Heart left ventricle (tissue), 16 donors: ENCODE results near the gene DOCK3. TPM values are rescaled to one million over a fixed set of nuclear protein-coding genes. Genes with fewer than 3 reads are reported as not detected.
"Not testable (repeated sequence)": the region's sequence is repeated elsewhere in the genome, so short reads cannot be mapped to it uniquely, and the experiment has no call there.

Experiments
- ATAC-seq, 4 donors: fragments of 200-7000 bp; cut with Tn5 transposase; one replicate each; pipeline ENCODE4 v1.9.1; 2020 to 2022; ENCODE audit warnings: moderate library complexity in 4 of 4, mild to moderate bottlenecking in 3 of 4, moderate number of reproducible peaks in 1 of 4
- DNase-seq, 5 donors: peaks; one replicate each; pipeline ENCODE4 v3.0.0-alpha.2; 2020
- H3K27ac ChIP-seq, 12 donors: fragments of 200-600 bp; sonication (generic) in 4 of 12; one replicate each; pipeline versions ENCODE4 v1.5.0 to v1.8.0; 2016 to 2022; ENCODE audit warnings: mild to moderate bottlenecking in 2 of 12
- H3K27me3 ChIP-seq, 9 donors: fragments of 200-600 bp; sonication (generic) in 2 of 9; one replicate each; pipeline versions ENCODE4 v1.5.1 to v1.8.0; 2016 to 2022; ENCODE audit warnings: mild to moderate bottlenecking in 3 of 9
- H3K36me3 ChIP-seq, 9 donors: fragments of 200-600 bp; sonication (generic) in 2 of 9; one replicate each; pipeline versions ENCODE4 v1.5.0 to v1.8.0; 2018 to 2022; ENCODE audit warnings: mild to moderate bottlenecking in 2 of 9
- H3K4me1 ChIP-seq, 12 donors: fragments of 200-600 bp; sonication (generic) in 4 of 12; one replicate each; pipeline versions ENCODE4 v1.5.0 to v1.8.0; 2016 to 2022; ENCODE audit warnings: mild to moderate bottlenecking in 3 of 12
- H3K4me3 ChIP-seq, 12 donors: fragments of 200-600 bp; sonication (generic) in 4 of 12; one replicate each; pipeline versions ENCODE4 v1.5.0 to v1.8.0; 2017 to 2022; ENCODE audit warnings: mild to moderate bottlenecking in 9 of 12, moderate library complexity in 4 of 12
- H3K9me3 ChIP-seq, 12 donors: fragments of 200-600 bp; sonication (generic) in 4 of 12; one replicate each; pipeline versions ENCODE4 v1.5.0 to v1.8.0; 2016 to 2022; ENCODE audit warnings: mild to moderate bottlenecking in 1 of 12
- CTCF ChIP-seq, 12 donors: fragments of 200-600 bp; sonication (generic) in 4 of 12; IDR thresholded peaks; one replicate each; pipeline versions ENCODE4 v1.5.0 to v1.8.0; 2018 to 2022; ENCODE audit warnings: antibody characterized with exemption in 12 of 12, mild to moderate bottlenecking in 5 of 12
- POLR2A ChIP-seq, 2 donors: fragments of 450-650 bp; IDR thresholded peaks; one replicate each; pipeline ENCODE4 v1.6.1; 2017; ENCODE audit warnings: antibody characterized with exemption in 2 of 2, mild to moderate bottlenecking in 2 of 2, moderate library complexity in 2 of 2
- WGBS, 4 donors: extraction: QIAGEN DNeasy Blood & Tissue Kit in 2 of 4; methylation state at CpG; one replicate each; pipeline versions ENCODE4 v1.1.5 to v1.1.7; 2013 to 2018; 5-methylcytosine and 5-hydroxymethylcytosine counted together
- intact Hi-C, 10 donors: fragments of 100-400 bp; cut with DNase I; formaldehyde crosslinking; loops; one replicate each; pipeline versions ENCODE4 v1.11.1 to v1.14.2; 2022
- polyA plus RNA-seq, 2 donors: library from polyadenylated mRNA; stranded (reverse); fragments of 200-250 nt; gene quantifications; one replicate each; pipeline ENCODE4 v1.2.3, GENCODE V29; 2013
- total RNA-seq, 9 donors: library from RNA; depleted of rRNA in 2 of 9; stranded (reverse); fragments of >200 nt in 2 of 9; fragmentation: NEBNext Ultra II Directional in 3 of 9; extraction: Animal tissue kit (Norgen Biotek cat#: 25700) in 3 of 9; gene quantifications; one replicate each; pipeline versions ENCODE4 v1.1.0 to v1.2.4, GENCODE V29; 2016 to 2023
- donor health status: ischemic (EF 13 %, LVEDD 7.1; RV severe dilation, severe dysfunction).
- donor health status: healthy with polysubstance abuse.
- donor health status: DM: no; HTN: yes; CAD: no.
- donor health status: DM: no; HTN: no; CAD: no.
- donor health status: ischemic (EF 25% LVEDD 6.9; RV normal size, moderate dysfunction).
- donor health status: ischemic (EF 25% LVEDD 5.7; RV mildly dilated, moderate dysfunction).
- donor health status: healthy.
- donor health status: DM: yes; HTN: yes; CAD: no.
- donor health status: ischemic (EF 35%, LVEDD 5.7; RV mildly dilated, moderate dysfunction).
- donor health status: nonischemic (EF 11% LVEDD 7.7; RV severe dilation, severe dysfunction).
- donor health status: DM: yes; HTN: yes; CAD: no.
- donor health status: PGD.
- donor health status: ischemic (EF 29% LVEDD 5.4; RV normal size, mild dysfunction).
- donor health status: nonischemic (EF 23%, LVEDD 6.1; RV moderate dilation, normal function).

DOCK3 gene
- total and polyA plus RNA-seq, 11 donors = 2.0 to 6.7 (median 4.8) TPM

GRCh38 chr3:50850639-50851511 lies 176.1 kb downstream of the DOCK3 start:
- DNase-seq (no peak), ATAC-seq (no peak)
- WGBS, 4 donors = 87 to 95% (median 90%) methylated on average over 3 of the region's 3 CpGs
- H3K4me3 ChIP-seq = no peak overlapping the region
- H3K27me3 ChIP-seq = no peaks in the 10 kb centered on the region
- TF ChIP-seq CTCF (IDR thresholded peaks at IDR 0.05) (no peak), POLR2A (IDR thresholded peaks at IDR 0.05) (no peak)
- no peaks in the 10 kb centered on the region for H3K36me3 ChIP-seq
- H3K27ac ChIP-seq = no peak overlapping the region
- H3K4me1 ChIP-seq = no peaks in the 10 kb centered on the region
- H3K9me3 ChIP-seq = peaks cover 0 to 29% (median 7%) of the 10 kb centered on the region in 12 donors
- intact Hi-C loops = no loop called here

GRCh38 chr3:50853936-50854335 lies 179.2 kb downstream of the DOCK3 start:
- Histone ChIP-seq H3K9me3 (peaks cover 0 to 22% (median 0%) of the 10 kb centered on the region in 12 donors), H3K4me3 (no peak overlapping the region), H3K27ac (no peak overlapping the region), H3K27me3 (no peaks in the 10 kb centered on the region), H3K36me3 (no peaks in the 10 kb centered on the region), H3K4me1 (no peaks in the 10 kb centered on the region)
- intact Hi-C loops = no loop called here
- WGBS, 4 donors = 79 to 86% (median 82%) methylated on average over 4 of the region's 4 CpGs
- DNase-seq (no peak), ATAC-seq (no peak)
- TF ChIP-seq POLR2A (IDR thresholded peaks at IDR 0.05) (no peak), CTCF (IDR thresholded peaks at IDR 0.05) (no peak)

- Histone ChIP-seq H3K27ac (no peak overlapping the region), H3K36me3 (no peaks in the 10 kb centered on the region), H3K9me3 (peaks cover 0 to 22% (median 1%) of the 10 kb centered on the region in 12 donors), H3K4me3 (no peak overlapping the region), H3K27me3 (no peaks in the 10 kb centered on the region), H3K4me1 (peaks cover 0 to 6% (median 0%) of the 10 kb centered on the region in 12 donors)
- no peak for DNase-seq
- ATAC-seq = peak in 1 of 4 donors; percentile 24
- 61 to 74% (median 68%) methylated on average over 3 of the region's 3 CpGs for WGBS, 4 donors
- no peak for TF ChIP-seq POLR2A (IDR thresholded peaks at IDR 0.05)
- no peak for TF ChIP-seq CTCF (IDR thresholded peaks at IDR 0.05)
- intact Hi-C loops = no loop called here
These were observed 187.5 kb downstream of the DOCK3 start for GRCh38 chr3:50862221-50862620.

GRCh38 chr3:50873376-50874157 lies 198.8 kb downstream of the DOCK3 start:
- no peak overlapping the region for H3K4me3 ChIP-seq
- TF ChIP-seq POLR2A (IDR thresholded peaks at IDR 0.05) (no peak), CTCF (IDR thresholded peaks at IDR 0.05) (no peak)
- no peaks in the 10 kb centered on the region for H3K36me3 ChIP-seq
- ATAC-seq = peak in 3 of 4 donors; percentile 51 to 58 (median 53)
- peaks cover 0 to 13% (median 0%) of the 10 kb centered on the region in 12 donors for H3K9me3 ChIP-seq
- no peak for DNase-seq
- intact Hi-C loops = loop anchor here in 2 of 10 donors (10.0 kb wide), 1 partner anchor 199 kb away; the partner anchor contains the start of gene DOCK3 (in 2 of the 2)
- peaks cover 0 to 8% (median 0%) of the 10 kb centered on the region in 12 donors for H3K4me1 ChIP-seq
- no peaks in the 10 kb centered on the region for H3K27me3 ChIP-seq
- 73 to 85% (median 80%) methylated on average over 3 of the region's 3 CpGs for WGBS, 4 donors
- no peak overlapping the region for H3K27ac ChIP-seq

GRCh38 chr3:50874876-50875275 lies 200.1 kb downstream of the DOCK3 start:
- intact Hi-C loops = loop anchor here in 2 of 10 donors (10.0 kb wide), 1 partner anchor 200 kb away; the partner anchor contains the start of gene DOCK3 (in 2 of the 2)
- H3K4me3 ChIP-seq, H3K27me3 ChIP-seq, ATAC-seq, H3K4me1 ChIP-seq, H3K27ac ChIP-seq, H3K36me3 ChIP-seq, DNase-seq: not testable (repeated sequence)
- WGBS, 4 donors = 55 to 70% (median 61%) methylated on average over 7 of the region's 7 CpGs
- peaks cover 0 to 13% (median 0%) of the 10 kb centered on the region in 12 donors for H3K9me3 ChIP-seq
